ENCODE measurements around the gene MAEA. TPM values are rescaled to one million over a fixed set of nuclear protein-coding genes. Genes with fewer than 3 reads are reported as not detected.

The MAEA gene
- total and polyA plus RNA-seq, 11 donors = 38.1 to 57.2 (median 45.1) TPM

- no peak for TF ChIP-seq POLR2A (IDR thresholded peaks at IDR 0.05)
- TF ChIP-seq CTCF (IDR thresholded peaks at IDR 0.05) = no peak
- peak overlapping the region in 8 of 12 donors; percentile 4 to 58 (median 36) for H3K27ac ChIP-seq
- H3K27me3 ChIP-seq = no peaks in the 10 kb centered on the region
- H3K4me1 ChIP-seq = peaks cover 15 to 58% (median 46%) of the 10 kb centered on the region in 12 donors
- intact Hi-C loops (cut with DNase I) = loop anchor here in 2 of 10 donors (2.0 to 5.0 kb wide), 2 partner anchors 14 to 43 kb away; no protein-coding TSS in a partner anchor
- WGBS, 4 donors = 60 to 84% (median 73%) methylated on average over 14 of the region's 14 CpGs
- H3K9me3 ChIP-seq = no peaks in the 10 kb centered on the region
- H3K4me3 ChIP-seq = no peak overlapping the region
- peaks cover 0 to 34% (median 23%) of the 10 kb centered on the region in 9 donors for H3K36me3 ChIP-seq
- ATAC-seq (no peak), DNase-seq (no peak)
Observed at GRCh38 chr4:1294424-1294823, 4.7 kb downstream of the MAEA start.

GRCh38 chr4:1294891-1295290 is 5.2 kb downstream of the MAEA start:
- Histone ChIP-seq H3K4me1 (peaks cover 15 to 58% (median 48%) of the 10 kb centered on the region in 12 donors), H3K27ac (peak overlapping the region in 4 of 12 donors; percentile 17 to 39 (median 30)), H3K36me3 (peaks cover 0 to 39% (median 28%) of the 10 kb centered on the region in 9 donors), H3K27me3 (no peaks in the 10 kb centered on the region), H3K4me3 (no peak overlapping the region), H3K9me3 (no peaks in the 10 kb centered on the region)
- intact Hi-C loops (cut with DNase I) = loop anchor here in 2 of 10 donors (2.0 to 5.0 kb wide), 2 partner anchors 14 to 42 kb away; no protein-coding TSS in a partner anchor
- no peak for DNase-seq
- ATAC-seq = peak in 1 of 4 donors; percentile 12
- no peak for TF ChIP-seq POLR2A (IDR thresholded peaks at IDR 0.05)
- TF ChIP-seq CTCF (IDR thresholded peaks at IDR 0.05) = no peak
- 25 to 30% (median 27%) methylated on average over 10 of the region's 10 CpGs for WGBS, 4 donors

GRCh38 chr4:1295405-1296055 is 5.8 kb downstream of the MAEA start:
- 63 to 82% (median 79%) methylated on average over 20 to 24 of the region's 24 CpGs for WGBS, 4 donors
- Histone ChIP-seq H3K27ac (peak overlapping the region in 4 of 12 donors; percentile 17 to 39 (median 30)), H3K4me3 (no peak overlapping the region), H3K9me3 (no peaks in the 10 kb centered on the region), H3K27me3 (no peaks in the 10 kb centered on the region), H3K36me3 (peaks cover 0 to 45% (median 34%) of the 10 kb centered on the region in 9 donors), H3K4me1 (peaks cover 15 to 58% (median 49%) of the 10 kb centered on the region in 12 donors)
- DNase-seq = no peak
- intact Hi-C loops (cut with DNase I) = loop anchor here in 1 of 10 donors (2.0 kb wide), 1 partner anchor 13 kb away; no protein-coding TSS in a partner anchor
- ATAC-seq = no peak
- TF ChIP-seq CTCF (IDR thresholded peaks at IDR 0.05) (no peak), POLR2A (IDR thresholded peaks at IDR 0.05) (no peak)

GRCh38 chr4:1296324-1297022 is 6.8 kb downstream of the MAEA start:
- no peak for ATAC-seq
- 71 to 84% (median 81%) methylated on average over 16 to 18 of the region's 18 CpGs for WGBS, 4 donors
- intact Hi-C loops (cut with DNase I) = no loop called here
- H3K27ac ChIP-seq = peak overlapping the region in 1 of 12 donors; percentile 60
- H3K27me3 ChIP-seq = no peaks in the 10 kb centered on the region
- no peaks in the 10 kb centered on the region for H3K9me3 ChIP-seq
- H3K4me1 ChIP-seq = peaks cover 12 to 58% (median 47%) of the 10 kb centered on the region in 12 donors
- peaks cover 0 to 55% (median 40%) of the 10 kb centered on the region in 9 donors for H3K36me3 ChIP-seq
- H3K4me3 ChIP-seq = no peak overlapping the region
- TF ChIP-seq CTCF (IDR thresholded peaks at IDR 0.05) (no peak), POLR2A (IDR thresholded peaks at IDR 0.05) (no peak)
- no peak for DNase-seq
